Measurements from ENCODE around the gene STX10.
A peak's percentile ranks its signal among the peaks of the same experiment; 100 is the strongest.
"Not testable (repeated sequence)": the region's sequence is repeated elsewhere in the genome, so short reads cannot be mapped to it uniquely, and the experiment has no call there.

Gene STX10

DNA sequence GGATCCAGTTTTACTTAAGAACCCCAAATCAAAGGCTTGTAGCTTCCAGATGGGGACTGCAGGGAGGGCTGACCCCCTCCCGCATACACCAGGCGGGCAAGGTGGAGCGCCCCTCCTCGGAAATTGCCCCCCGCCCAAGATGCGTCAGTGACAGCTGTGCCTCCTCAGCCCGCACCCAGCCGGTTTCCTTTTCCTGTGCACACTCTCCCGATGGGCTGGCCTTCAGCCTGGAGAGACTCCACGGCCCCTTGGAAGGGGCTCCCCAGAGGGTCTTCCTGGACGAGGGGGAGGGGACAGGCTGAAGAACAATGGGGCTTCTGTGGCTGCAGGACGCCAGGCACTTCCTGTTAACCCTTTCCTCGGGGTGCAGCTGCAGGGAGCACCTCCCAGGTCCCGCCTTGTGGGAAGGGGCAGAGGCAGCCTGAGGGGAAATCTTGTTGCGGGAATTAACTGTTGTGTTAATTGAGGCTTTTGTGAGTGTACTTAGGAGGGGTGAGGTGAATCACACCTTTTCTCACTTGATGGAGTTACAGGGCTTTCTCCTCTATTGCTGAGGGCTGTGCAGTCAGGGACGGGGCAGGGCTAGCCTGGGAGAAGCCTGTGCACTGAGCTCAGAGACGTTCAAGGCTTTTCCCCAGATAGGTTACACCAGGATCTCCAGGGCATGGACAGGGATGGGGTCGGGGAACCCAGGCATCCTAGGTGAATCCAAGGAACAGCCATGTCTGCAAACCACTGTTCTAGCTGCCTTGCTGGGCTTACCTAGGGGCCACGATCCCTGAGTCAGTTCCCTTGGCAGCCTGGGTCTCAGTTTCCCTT lies 14.4 kb upstream of the STX10 start:
- no peak for DNase-seq (ENCODE audit: low read depth in 2 of 2)

DNA sequence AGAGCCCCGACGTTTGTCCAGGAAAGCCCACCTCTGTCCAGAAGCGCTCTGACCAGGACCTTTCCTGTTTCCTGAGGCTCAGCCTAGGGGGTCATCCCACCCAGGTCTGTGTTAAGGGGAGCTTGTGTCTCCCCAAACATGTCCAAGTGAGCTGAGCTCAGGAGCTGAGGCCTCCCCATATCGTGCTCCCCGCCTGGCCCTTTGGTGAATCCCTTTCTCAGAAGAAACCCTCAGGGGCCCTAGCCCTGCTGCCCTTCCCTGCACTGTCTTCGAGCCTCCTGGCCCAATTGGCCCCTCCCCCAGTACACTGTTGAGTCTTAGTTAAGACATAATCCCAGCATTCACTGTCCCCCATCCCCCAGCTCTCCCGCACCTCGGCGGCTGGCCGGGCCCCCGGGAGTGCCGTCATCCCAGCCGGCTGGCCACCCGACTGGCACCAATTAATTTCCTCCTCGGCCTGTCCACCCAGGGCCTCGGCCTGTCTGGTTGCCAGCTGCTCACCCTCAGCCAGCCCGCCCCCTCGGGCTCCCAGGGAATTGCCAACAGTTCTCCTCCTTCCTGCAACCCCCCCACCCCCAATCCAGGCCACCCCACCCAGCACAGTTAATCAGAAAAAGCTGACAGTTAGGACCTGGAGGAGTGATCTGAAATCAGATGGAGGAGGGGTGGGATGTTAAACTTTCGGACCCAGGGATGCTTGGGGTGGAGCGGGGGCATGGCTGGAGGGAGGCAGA lies 13.6 kb upstream of the STX10 start:
- peak in 1 of 2 experiments; percentile 52 for DNase-seq (ENCODE audit: low read depth in 2 of 2)

- DNase-seq (ENCODE audit: low read depth in 2 of 2), result peak; percentile 88 to 91
Observed at GRCh38 chr19:13162724-13163608, 12.8 kb upstream of the STX10 start.

DNA sequence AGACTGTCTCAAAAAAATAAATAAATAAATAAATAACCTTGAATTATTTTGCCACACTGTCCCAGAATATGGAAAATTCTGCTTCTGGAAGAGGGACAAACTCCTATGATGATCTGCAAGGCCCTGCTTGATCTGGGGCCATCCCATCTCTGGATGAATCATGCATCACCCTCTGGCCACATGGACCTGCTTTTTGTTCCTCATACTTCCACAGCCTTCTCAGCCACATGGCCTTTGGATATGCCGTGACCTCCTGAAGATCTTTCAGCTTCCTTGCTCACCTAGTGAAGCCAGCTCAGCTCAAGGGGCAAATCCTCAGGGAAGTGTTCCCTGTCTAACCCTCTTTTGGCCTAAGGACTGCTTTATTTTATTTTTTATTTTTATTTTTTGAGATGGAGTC lies 10.4 kb upstream of the STX10 start:
- DNase-seq (ENCODE audit: low read depth in 2 of 2), result no peak

GRCh38 chr19:13159713-13160112 lies 9.5 kb upstream of the STX10 start:
- DNase-seq (ENCODE audit: low read depth in 2 of 2), result no peak

GRCh38 chr19:13155472-13156359 lies 5.5 kb upstream of the STX10 start:
- DNase-seq (ENCODE audit: low read depth in 2 of 2), result no peak

DNA sequence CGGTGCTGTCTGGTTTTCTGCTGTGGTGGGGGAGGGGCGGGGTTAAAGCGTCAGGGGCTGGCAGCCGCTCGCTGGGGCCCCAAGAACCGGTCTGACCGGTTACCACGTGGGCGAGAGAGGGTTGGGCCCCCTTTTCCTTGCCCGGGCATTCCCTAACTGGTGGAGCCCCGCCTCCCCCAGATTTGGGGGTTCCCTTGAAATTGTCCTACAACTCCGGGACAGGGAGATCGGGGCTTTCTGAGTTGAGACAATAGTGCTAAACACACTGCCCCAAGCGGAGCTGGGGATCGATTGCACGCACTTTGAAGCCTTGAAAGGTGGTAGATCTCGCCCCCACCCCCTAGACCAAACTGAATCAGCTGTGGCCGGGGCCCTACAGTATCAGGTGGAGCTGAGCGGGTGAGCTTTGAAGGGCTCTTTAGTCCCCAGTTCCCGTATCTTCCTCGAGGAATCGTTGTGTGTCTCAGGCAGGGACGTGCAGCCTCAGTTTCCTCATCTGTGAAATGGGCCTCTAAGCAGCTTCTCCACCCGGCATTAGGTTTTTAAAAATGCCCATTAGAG lies 4.8 kb upstream of the STX10 start:
- no peak for DNase-seq (ENCODE audit: low read depth in 2 of 2)

- peak in 1 of 2 experiments; percentile 72 for DNase-seq (ENCODE audit: low read depth in 2 of 2)
Observed at GRCh38 chr19:13154241-13154778, 4.1 kb upstream of the STX10 start.

- no peak for DNase-seq (ENCODE audit: low read depth in 2 of 2)
Observed at GRCh38 chr19:13153569-13154240, 3.5 kb upstream of the STX10 start.

DNA sequence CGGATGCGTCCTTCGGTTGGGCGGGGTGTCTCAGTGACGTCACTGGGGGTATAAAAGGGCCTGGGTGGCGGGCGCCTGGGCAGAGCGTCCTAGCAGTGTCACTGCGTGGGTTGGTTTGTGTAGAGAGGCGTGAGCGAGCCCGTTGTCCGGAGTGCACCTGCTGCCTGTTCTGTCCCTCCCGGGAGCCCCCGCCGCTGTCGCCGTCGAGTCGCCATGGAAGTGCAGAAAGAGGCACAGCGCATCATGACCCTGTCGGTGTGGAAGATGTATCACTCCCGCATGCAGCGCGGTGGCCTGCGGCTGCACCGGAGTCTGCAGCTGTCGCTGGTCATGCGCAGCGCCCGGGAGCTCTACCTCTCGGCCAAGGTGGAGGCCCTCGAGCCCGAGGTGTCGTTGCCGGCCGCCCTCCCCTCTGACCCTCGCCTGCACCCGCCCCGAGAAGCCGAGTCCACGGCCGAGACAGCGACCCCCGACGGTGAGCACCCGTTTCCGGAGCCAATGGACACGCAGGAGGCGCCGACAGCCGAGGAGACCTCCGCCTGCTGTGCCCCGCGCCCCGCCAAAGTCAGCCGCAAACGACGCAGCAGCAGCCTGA lies 2.9 kb upstream of the STX10 start:
- peak; percentile 86 to 88 for DNase-seq (ENCODE audit: low read depth in 2 of 2)

DNA sequence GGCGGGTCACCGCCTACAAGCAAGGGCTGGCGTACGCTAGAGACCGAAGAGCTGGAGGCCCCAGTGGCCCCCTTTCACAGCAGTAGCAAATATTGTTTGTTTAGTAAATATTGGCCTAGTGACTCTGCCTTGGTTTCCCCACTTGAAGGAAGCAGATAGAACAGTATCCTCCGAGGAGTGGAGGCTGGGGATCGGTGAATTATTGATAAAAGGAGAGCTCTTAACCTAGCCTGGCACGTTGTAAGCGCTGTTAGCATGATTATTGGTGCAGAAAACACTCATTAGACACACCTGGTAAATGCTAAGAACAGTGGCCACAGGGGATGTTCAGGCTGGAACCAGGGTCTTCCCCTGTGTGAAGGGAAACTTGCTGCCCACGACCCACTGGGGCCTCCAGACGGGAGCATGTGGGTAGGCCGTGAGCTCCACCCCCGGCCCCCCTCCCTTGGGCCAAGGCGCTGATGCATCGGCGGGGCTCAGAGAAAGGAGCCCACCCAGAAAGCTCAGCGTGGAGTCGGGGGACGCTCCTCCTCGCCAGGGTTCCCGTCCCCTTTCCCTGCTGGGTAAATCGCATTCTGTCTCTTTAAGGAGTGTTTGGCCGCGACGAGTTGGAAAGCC lies 2.3 kb upstream of the STX10 start:
- DNase-seq (ENCODE audit: low read depth in 2 of 2), result no peak

DNA sequence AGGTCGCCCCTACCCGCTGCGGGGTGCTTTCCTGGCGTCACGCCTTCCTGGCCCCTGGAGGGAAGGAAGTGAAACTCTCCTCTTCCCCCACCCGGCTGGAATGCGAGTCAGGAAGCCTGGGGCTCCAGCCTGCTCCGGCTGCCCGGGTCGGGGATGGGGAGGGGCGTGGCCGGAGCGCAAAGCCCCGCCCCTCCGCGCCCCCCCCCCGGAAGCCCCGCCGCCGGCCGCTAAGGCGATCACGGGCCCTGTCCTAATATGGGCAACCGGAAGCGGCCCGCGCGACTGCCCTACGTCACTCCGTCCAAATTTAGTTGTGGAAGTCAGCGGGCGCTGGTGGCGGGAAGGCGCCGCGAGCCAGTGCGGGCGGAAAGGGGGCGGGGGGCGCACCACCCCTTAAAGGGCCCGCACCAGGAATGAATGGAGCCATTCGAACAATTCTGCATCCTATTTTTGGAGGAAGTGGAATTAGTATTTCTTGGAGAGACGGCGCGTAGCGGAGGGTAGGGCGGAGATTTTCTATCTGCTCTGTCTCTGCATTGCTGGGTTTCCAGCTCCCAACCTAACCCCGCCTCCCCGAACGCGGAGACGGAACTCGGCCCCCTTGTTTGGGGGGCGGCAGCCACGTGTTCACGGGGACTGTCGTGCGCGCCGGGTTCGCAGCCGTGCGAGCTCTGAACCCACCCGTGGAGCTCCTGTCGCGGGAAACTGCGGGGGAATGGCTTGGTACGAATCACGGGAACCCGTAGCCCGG lies 1.6 kb upstream of the STX10 start:
- peak; percentile 94 to 95 for DNase-seq (ENCODE audit: low read depth in 2 of 2)

GRCh38 chr19:13150931-13151604 lies 893 bp upstream of the STX10 start:
- DNase-seq (ENCODE audit: low read depth in 2 of 2), result no peak

GRCh38 chr19:13149628-13150186 lies 468 bp downstream of the STX10 start:
- DNase-seq (ENCODE audit: low read depth in 2 of 2), result no peak

DNA sequence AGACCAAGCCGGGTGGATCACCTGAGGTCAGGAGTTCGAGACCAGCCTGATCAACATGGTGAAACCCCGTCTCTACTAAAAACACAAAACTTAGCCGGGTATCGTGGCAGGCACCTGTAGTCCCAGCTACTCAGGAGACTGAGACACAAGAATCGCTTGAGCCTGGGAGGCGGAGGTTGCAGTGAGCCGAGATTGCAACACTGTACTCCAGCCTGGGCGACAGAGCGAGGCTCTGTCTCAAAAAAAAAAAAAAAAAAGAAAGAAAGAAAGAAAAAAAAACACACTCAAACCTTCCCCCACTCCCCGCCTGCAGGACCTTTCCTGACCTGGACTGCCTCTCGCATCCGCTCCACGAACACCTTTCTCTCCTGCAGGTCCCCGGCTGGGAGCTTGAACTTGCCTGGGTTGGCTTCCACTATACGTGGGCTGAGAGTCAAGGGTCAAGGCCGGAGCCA lies 975 bp downstream of the STX10 start:
- not testable (repeated sequence) for DNase-seq (ENCODE audit: low read depth in 2 of 2)

DNA sequence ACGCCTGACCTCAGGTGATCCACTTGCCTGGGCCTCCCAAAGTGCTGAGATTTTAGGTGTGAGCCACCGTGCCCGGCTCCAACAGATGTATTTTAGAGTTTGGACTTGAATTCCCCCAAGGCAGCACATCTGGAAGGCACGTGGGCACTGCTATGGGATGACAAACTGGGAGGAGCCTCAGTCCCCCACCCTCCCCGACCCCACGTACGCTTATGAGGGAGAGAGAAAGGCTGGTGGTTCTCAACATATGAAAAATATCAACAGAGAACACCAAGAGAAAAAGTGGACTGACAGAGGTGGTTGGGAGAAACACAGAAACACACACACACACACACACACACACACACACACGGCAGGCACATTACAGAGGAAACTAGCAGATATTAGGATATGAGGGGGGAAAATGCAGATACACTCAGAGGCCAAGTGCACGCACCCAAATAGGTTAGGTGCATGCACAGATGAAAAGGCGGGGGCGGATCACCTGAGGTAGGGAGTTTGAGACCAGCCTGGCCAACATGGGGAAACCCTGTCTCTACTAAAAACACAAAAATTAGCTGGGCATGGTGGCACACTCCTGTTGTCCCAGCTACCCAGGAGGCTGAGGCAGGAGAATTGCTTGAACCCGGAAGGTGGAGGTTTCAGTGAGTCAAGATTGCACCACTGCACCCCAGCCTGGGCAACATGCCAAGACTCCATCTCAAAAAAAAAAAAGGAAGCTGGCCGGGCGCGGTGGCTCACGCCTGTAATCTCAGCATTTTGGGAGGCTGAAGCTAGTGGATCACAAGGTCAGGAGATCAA lies 3.2 kb downstream of the STX10 start:
- DNase-seq (ENCODE audit: low read depth in 2 of 2), result no peak

Measured in fibroblast of skin of left biceps (primary cell).